ENCODE measurements around the gene NOP56. TPM values are rescaled to one million over a fixed set of nuclear protein-coding genes. Genes with fewer than 3 reads are reported as not detected.
"Not testable (repeated sequence)": the region's sequence is repeated elsewhere in the genome, so short reads cannot be mapped to it uniquely, and the experiment has no call there.

The NOP56 gene
- total and polyA plus RNA-seq, 9 of the 15 experiments (the other 6 are each of a cell fraction or from before 2014, with no cell fraction given), result 295 to 697 (median 439) TPM

GRCh38 chr20:2680046-2680445, 27.6 kb downstream of the NOP56 start:
- ATAC-seq, result no peak
- Histone ChIP-seq H3K79me2 (ENCODE audit: control insufficient read depth, insufficient read depth, low read length) (no peaks in the 10 kb centered on the region), H3K9me1 (ENCODE audit: control insufficient read depth, insufficient read depth, low read length) (no peaks in the 10 kb centered on the region), H4K20me1 (replicated peaks; ENCODE audit: control insufficient read depth, insufficient read depth, low read length) (no peaks in the 10 kb centered on the region), H3K27me3 (ENCODE audit: control insufficient read depth in 2 of 2, insufficient read depth in 2 of 2, low read length in 2 of 2) (no peaks in the 10 kb centered on the region), H3K4me3 (no peak overlapping the region), H3K27ac (ENCODE audit: extremely low read depth, low read depth, low read length) (no peak overlapping the region), H3K36me3 (ENCODE audit: control insufficient read depth, insufficient read depth, low read length) (no peaks in the 10 kb centered on the region), H2AFZ (ENCODE audit: low read depth, low read length) (no peak overlapping the region), H3K9ac (ENCODE audit: insufficient read depth in 1 of 2, low read depth in 2 of 2, low read length in 2 of 2) (no peak overlapping the region), H3K4me1 (replicated peaks in 1 of 2; ENCODE audit: control insufficient read depth in 2 of 2, insufficient read depth in 2 of 2, low read length in 2 of 2) (no peaks in the 10 kb centered on the region), H3K4me2 (ENCODE audit: insufficient read depth, low read length) (no peak overlapping the region), H3K9me3 (replicated peaks; ENCODE audit: control insufficient read depth, insufficient read depth, low read depth, low read length) (no peaks in the 10 kb centered on the region)
- TF ChIP-seq ZHX1 (conservative IDR thresholded peaks at IDR 0.05; ENCODE audit: low read length), result no peak
- TF ChIP-seq ZNF263 (CRISPR knock-in tag; IDR thresholded peaks at IDR 0.05; ENCODE audit: borderline replicate concordance), result no peak
- no peak for TF ChIP-seq SREBF1 (IDR thresholded peaks at IDR 0.05; ENCODE audit: borderline replicate concordance, low read depth, low read length)
- TF ChIP-seq WHSC1 (IDR thresholded peaks at IDR 0.05; ENCODE audit: low read length), result no peak
- TF ChIP-seq TEAD4 (IDR thresholded peaks at IDR 0.05; ENCODE audit: low read length), result no peak
- TF ChIP-seq TEAD4 (CRISPR knock-in tag; IDR thresholded peaks at IDR 0.05; ENCODE audit: borderline replicate concordance), result no peak
- TF ChIP-seq ZNF197 (CRISPR knock-in tag; IDR thresholded peaks at IDR 0.05; ENCODE audit: low read depth), result no peak
- intact Hi-C loops (cut with micrococcal nuclease), result no loop called here
- no peak for FAIRE-seq
- no TSS peak for BruUV-seq (replicated peaks)
- in situ Hi-C loops (cut with MboI), result no loop called here
- ChIA-PET CTCF (ENCODE audit: low intra/inter-chr PET ratio) (no interaction called here), POLR2A (no interaction called here)
- WGBS (ENCODE audit: insufficient coverage, low coverage, missing lambda C conversion rate), result 5% methylated on average over 3 of the region's 4 CpGs
- no peak for DNase-seq (ENCODE audit: extremely low read depth in 1 of 4, low spot score in 3 of 4)

- ATAC-seq; BruUV-seq (replicated peaks); H3K27ac ChIP-seq (ENCODE audit: extremely low read depth, low read depth, low read length); H3K4me2 ChIP-seq (ENCODE audit: insufficient read depth, low read length); FAIRE-seq; POLR2A ChIA-PET; H3K9ac ChIP-seq (ENCODE audit: insufficient read depth in 1 of 2, low read depth in 2 of 2, low read length in 2 of 2); H3K4me1 ChIP-seq (replicated peaks in 1 of 2; ENCODE audit: control insufficient read depth in 2 of 2, insufficient read depth in 2 of 2, low read length in 2 of 2); H3K4me3 ChIP-seq; H3K9me3 ChIP-seq (replicated peaks; ENCODE audit: control insufficient read depth, insufficient read depth, low read depth, low read length); H4K20me1 ChIP-seq (replicated peaks; ENCODE audit: control insufficient read depth, insufficient read depth, low read length); H3K9me1 ChIP-seq (ENCODE audit: control insufficient read depth, insufficient read depth, low read length); H2AFZ ChIP-seq (ENCODE audit: low read depth, low read length); H3K79me2 ChIP-seq (ENCODE audit: control insufficient read depth, insufficient read depth, low read length); DNase-seq (ENCODE audit: extremely low read depth in 1 of 4, low spot score in 3 of 4); intact Hi-C loops (cut with micrococcal nuclease); H3K36me3 ChIP-seq (ENCODE audit: control insufficient read depth, insufficient read depth, low read length); in situ Hi-C loops (cut with MboI); H3K27me3 ChIP-seq (ENCODE audit: control insufficient read depth in 2 of 2, insufficient read depth in 2 of 2, low read length in 2 of 2); CTCF ChIA-PET (ENCODE audit: low intra/inter-chr PET ratio): not testable (repeated sequence)
- 9% methylated on average over 3 of the region's 3 CpGs for WGBS (ENCODE audit: insufficient coverage, low coverage, missing lambda C conversion rate)
Observed at GRCh38 chr20:2682040-2682439, 29.6 kb downstream of the NOP56 start.

Measured in K562 (cell line).